Measurements from ENCODE around the gene SRGAP2B. TPM values are rescaled to one million over a fixed set of nuclear protein-coding genes. Genes with fewer than 3 reads are reported as not detected.

SRGAP2B gene
- polyA plus RNA-seq, 4 donors: 1.4 to 6.8 (median 4.2) TPM

Other genes with a start within 250 kb of the SRGAP2B start
- gene FAM72D, start 646 bp upstream of the SRGAP2B start, polyA plus RNA-seq: 1 to 10 TPM in 2 of 4 donors, not detected in 2; 1.2 to 2.3 TPM
- gene PPIAL4D, start 146.8 kb upstream of the SRGAP2B start, polyA plus RNA-seq: not detected